Measurements from ENCODE around the gene LRRC1. TPM values are rescaled to one million over a fixed set of nuclear protein-coding genes. Genes with fewer than 3 reads are reported as not detected.

LRRC1 gene
- total and polyA plus RNA-seq, 3 experiments from 2014 or later: 1.6 to 2.5 (median 2.4) TPM

DNA sequence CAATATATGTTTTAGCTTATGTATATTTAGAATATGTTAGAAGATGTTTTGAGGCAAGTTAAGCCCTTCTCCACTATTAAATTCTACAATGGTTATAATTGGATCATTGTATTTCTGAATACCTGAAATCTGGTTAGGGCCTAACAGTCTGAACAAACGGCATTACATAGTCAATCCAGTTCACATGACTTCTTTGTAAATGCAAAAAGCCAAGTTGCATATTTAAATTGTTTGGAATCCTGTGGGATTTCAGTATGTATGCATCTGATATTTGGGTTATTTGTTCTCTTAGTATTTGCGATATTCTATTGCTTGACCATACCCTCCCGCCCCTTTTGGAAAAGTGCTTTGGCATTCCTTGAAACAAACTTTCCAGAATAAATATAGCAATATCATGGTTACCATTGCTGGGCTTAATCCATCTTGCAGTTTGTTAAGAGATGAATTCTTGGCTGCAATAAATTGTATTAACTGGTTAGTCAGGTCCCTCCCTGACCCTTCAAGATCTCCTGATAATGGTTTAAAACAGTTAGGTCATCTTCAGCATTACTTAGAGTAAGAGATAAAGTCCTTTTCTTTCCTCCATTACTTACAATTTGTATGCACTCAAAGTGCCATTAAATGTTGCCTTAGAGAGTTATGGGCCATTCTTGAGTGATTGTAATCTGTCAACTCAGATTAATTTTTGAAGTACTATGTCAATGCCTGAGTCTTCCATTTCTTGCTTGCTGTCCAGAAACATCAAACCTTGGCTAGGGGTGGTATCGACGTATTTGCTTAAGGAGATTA is 36.5 kb downstream of the LRRC1 start:
- Mint-ChIP-seq H3K36me3 (no peaks in the 10 kb centered on the region), H3K4me1 (peaks cover 0 to 4% (median 1%) of the 10 kb centered on the region in 3 donors), H3K27me3 (peaks cover 0 to 2% of the 10 kb centered on the region in 2 donors), H3K4me3 (no peak overlapping the region), H3K9me3 (no peaks in the 10 kb centered on the region), H3K27ac (no peak overlapping the region)
- no peaks in the 10 kb centered on the region for H3K27me3 ChIP-seq (ENCODE audit: insufficient read depth, low read length, poor library complexity, severe bottlenecking)
- no peaks in the 10 kb centered on the region for H3K9me3 ChIP-seq (ENCODE audit: low read length)
- H3K4me1 ChIP-seq (ENCODE audit: insufficient read depth, low read length): no peaks in the 10 kb centered on the region
- CTCF ChIA-PET: no interaction called here
- POLR2A ChIA-PET: no interaction called here
- no peak for DNase-seq
- no peak overlapping the region for H3K27ac ChIP-seq (ENCODE audit: low read depth, low read length)
- H3K36me3 ChIP-seq (ENCODE audit: insufficient read depth, low read length): no peaks in the 10 kb centered on the region
- H3K4me3 ChIP-seq (ENCODE audit: low read length): no peak overlapping the region

DNA sequence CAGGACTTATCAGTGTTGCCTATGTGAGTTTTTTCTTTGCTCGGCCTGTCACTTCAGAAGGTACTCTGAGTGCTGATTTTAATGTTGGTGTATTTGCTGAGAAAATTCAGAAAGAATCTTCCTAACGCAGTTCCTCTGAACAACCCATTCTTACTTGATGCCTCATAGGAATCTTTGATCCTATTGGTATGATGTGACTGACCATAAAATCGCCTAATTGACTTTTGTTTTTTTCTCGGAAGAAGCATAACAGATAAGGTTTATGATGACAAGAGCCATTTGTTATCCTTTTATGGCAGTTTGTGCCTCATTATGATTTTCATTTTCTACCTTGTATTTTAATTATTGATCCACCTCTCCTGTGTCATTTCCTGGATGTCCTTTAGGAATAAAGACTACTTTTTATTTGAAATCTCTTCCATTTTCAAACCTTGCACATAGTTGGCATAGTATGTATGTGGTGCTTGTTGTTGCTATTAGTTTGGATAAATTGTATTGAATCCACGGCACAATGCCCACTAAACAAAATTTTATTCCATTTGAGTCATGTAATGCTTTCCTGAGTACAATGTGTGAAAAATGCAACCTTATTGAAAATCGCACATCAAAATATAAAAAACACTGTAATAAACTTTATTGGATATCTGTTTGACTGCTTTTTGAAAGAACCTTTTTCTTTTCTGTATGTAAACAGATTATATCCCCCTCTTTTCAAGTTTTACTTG is 37.3 kb downstream of the LRRC1 start:
- Mint-ChIP-seq H3K27ac (no peak overlapping the region), H3K9me3 (no peaks in the 10 kb centered on the region), H3K27me3 (peaks cover 0 to 2% of the 10 kb centered on the region in 2 donors), H3K36me3 (no peaks in the 10 kb centered on the region), H3K4me3 (no peak overlapping the region), H3K4me1 (peaks cover 0 to 4% (median 1%) of the 10 kb centered on the region in 3 donors)
- ChIA-PET POLR2A (no interaction called here), CTCF (no interaction called here)
- no peak for DNase-seq
- Histone ChIP-seq H3K9me3 (ENCODE audit: low read length) (no peaks in the 10 kb centered on the region), H3K4me1 (ENCODE audit: insufficient read depth, low read length) (no peaks in the 10 kb centered on the region), H3K27me3 (ENCODE audit: insufficient read depth, low read length, poor library complexity, severe bottlenecking) (no peaks in the 10 kb centered on the region), H3K36me3 (ENCODE audit: insufficient read depth, low read length) (no peaks in the 10 kb centered on the region), H3K4me3 (ENCODE audit: low read length) (no peak overlapping the region), H3K27ac (ENCODE audit: low read depth, low read length) (no peak overlapping the region)

GRCh38 chr6:53833155-53833554 is 38.4 kb downstream of the LRRC1 start:
- POLR2A ChIA-PET: no interaction called here
- no peak overlapping the region for H3K4me3 Mint-ChIP-seq
- no peaks in the 10 kb centered on the region for H3K9me3 Mint-ChIP-seq

GRCh38 chr6:53834132-53834531 is 39.3 kb downstream of the LRRC1 start:
- H3K4me3 Mint-ChIP-seq: no peak overlapping the region
- Histone ChIP-seq H3K27me3 (ENCODE audit: insufficient read depth, low read length, poor library complexity, severe bottlenecking) (no peaks in the 10 kb centered on the region), H3K9me3 (ENCODE audit: low read length) (no peaks in the 10 kb centered on the region), H3K4me3 (ENCODE audit: low read length) (no peak overlapping the region), H3K36me3 (ENCODE audit: insufficient read depth, low read length) (no peaks in the 10 kb centered on the region), H3K27ac (ENCODE audit: low read depth, low read length) (no peak overlapping the region), H3K4me1 (ENCODE audit: insufficient read depth, low read length) (no peaks in the 10 kb centered on the region)
- no peaks in the 10 kb centered on the region for H3K27me3 Mint-ChIP-seq
- no peaks in the 10 kb centered on the region for H3K9me3 Mint-ChIP-seq
- POLR2A ChIA-PET: no interaction called here
- peaks cover 0 to 4% (median 0%) of the 10 kb centered on the region in 3 donors for H3K4me1 Mint-ChIP-seq
- no peak overlapping the region for H3K27ac Mint-ChIP-seq
- CTCF ChIA-PET: no interaction called here
- no peak for DNase-seq
- no peaks in the 10 kb centered on the region for H3K36me3 Mint-ChIP-seq

More at GRCh38 chr6:53833155-53833554, 38.4 kb downstream of the LRRC1 start:
- no peaks in the 10 kb centered on the region for H3K36me3 Mint-ChIP-seq
- no peaks in the 10 kb centered on the region for H3K4me1 ChIP-seq (ENCODE audit: insufficient read depth, low read length)
- H3K27ac Mint-ChIP-seq: no peak overlapping the region
- peaks cover 0 to 4% (median 1%) of the 10 kb centered on the region in 3 donors for H3K4me1 Mint-ChIP-seq
- no peak overlapping the region for H3K27ac ChIP-seq (ENCODE audit: low read depth, low read length)
- H3K4me3 ChIP-seq (ENCODE audit: low read length): no peak overlapping the region
- H3K27me3 ChIP-seq (ENCODE audit: insufficient read depth, low read length, poor library complexity, severe bottlenecking): no peaks in the 10 kb centered on the region
- no peaks in the 10 kb centered on the region for H3K27me3 Mint-ChIP-seq
- H3K36me3 ChIP-seq (ENCODE audit: insufficient read depth, low read length): no peaks in the 10 kb centered on the region
- no peaks in the 10 kb centered on the region for H3K9me3 ChIP-seq (ENCODE audit: low read length)
- CTCF ChIA-PET: no interaction called here
- DNase-seq: no peak

DNA sequence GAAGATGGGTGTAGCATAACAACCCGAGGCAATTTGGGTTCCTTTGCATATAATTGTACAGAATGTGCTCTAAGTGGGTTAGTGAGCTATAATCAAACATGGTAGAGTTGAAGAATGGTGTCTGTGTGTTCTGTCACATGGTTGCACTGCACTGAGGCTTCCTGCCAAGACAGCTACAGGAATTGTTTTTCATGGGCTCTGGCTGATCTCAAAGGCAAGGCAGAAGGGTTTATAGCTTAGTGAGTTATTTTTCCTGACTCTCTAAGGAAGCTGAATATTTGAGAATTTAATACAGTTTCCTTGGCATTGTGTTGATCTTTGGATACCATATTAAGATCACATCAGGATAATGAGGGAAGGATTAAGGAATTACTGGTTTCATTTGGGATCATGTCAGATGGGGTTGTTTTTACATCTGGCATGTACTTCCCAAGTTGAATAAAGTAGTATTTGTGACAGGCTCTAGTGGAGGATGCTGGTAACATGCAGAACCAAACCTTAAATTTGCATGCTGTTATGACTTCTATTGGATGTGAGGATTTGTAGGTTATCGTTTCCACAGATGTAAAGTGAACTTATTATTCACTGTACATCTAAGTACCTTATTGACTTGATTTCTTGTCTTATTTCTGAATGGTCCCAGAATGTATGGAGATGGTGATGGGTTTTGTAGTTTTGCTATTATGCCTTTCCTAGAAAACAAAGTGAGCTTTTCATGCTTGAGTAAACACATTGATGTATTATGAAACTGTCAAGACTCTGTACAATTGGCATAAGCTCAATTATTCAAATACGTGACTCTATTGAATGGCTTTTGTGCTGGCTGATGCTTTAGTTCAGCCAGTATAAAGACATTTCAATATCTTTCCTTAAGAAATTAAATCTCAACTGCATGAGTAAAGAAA is 43.3 kb downstream of the LRRC1 start:
- CTCF ChIA-PET: no interaction called here

GRCh38 chr6:53840027-53840426 is 45.2 kb downstream of the LRRC1 start:
- no peak overlapping the region for H3K27ac ChIP-seq (ENCODE audit: low read depth, low read length)
- Mint-ChIP-seq H3K9me3 (peaks cover 2 to 9% (median 7%) of the 10 kb centered on the region in 5 donors), H3K27ac (no peak overlapping the region), H3K4me1 (no peaks in the 10 kb centered on the region), H3K36me3 (peaks cover 2 to 39% (median 7%) of the 10 kb centered on the region in 3 donors), H3K27me3 (peaks cover 0 to 1% of the 10 kb centered on the region in 2 donors), H3K4me3 (no peak overlapping the region)
- H3K27me3 ChIP-seq (ENCODE audit: insufficient read depth, low read length, poor library complexity, severe bottlenecking): no peaks in the 10 kb centered on the region
- ChIA-PET POLR2A (no interaction called here), CTCF (no interaction called here)
- DNase-seq: no peak
- no peaks in the 10 kb centered on the region for H3K4me1 ChIP-seq (ENCODE audit: insufficient read depth, low read length)
- no peaks in the 10 kb centered on the region for H3K9me3 ChIP-seq (ENCODE audit: low read length)
- H3K4me3 ChIP-seq (ENCODE audit: low read length): no peak overlapping the region
- H3K36me3 ChIP-seq (ENCODE audit: insufficient read depth, low read length): no peaks in the 10 kb centered on the region

More for the DNA sequence above, 43.3 kb downstream of the LRRC1 start:
- Histone ChIP-seq H3K27me3 (ENCODE audit: insufficient read depth, low read length, poor library complexity, severe bottlenecking) (no peaks in the 10 kb centered on the region), H3K4me3 (ENCODE audit: low read length) (no peak overlapping the region), H3K9me3 (ENCODE audit: low read length) (no peaks in the 10 kb centered on the region), H3K4me1 (ENCODE audit: insufficient read depth, low read length) (no peaks in the 10 kb centered on the region), H3K27ac (ENCODE audit: low read depth, low read length) (no peak overlapping the region), H3K36me3 (ENCODE audit: insufficient read depth, low read length) (no peaks in the 10 kb centered on the region)
- no peaks in the 10 kb centered on the region for H3K4me1 Mint-ChIP-seq
- no peak overlapping the region for H3K27ac Mint-ChIP-seq
- peaks cover 2 to 28% (median 5%) of the 10 kb centered on the region in 3 donors for H3K36me3 Mint-ChIP-seq
- H3K9me3 Mint-ChIP-seq: peaks cover 2 to 9% (median 7%) of the 10 kb centered on the region in 5 donors
- H3K27me3 Mint-ChIP-seq: peaks cover 0 to 1% of the 10 kb centered on the region in 2 donors
- DNase-seq: no peak
- no peak overlapping the region for H3K4me3 Mint-ChIP-seq
- POLR2A ChIA-PET: no interaction called here

- no peaks in the 10 kb centered on the region for H3K4me1 ChIP-seq (ENCODE audit: insufficient read depth, low read length)
- no peaks in the 10 kb centered on the region for H3K36me3 ChIP-seq (ENCODE audit: insufficient read depth, low read length)
- H3K27ac ChIP-seq (ENCODE audit: low read depth, low read length): no peak overlapping the region
- H3K36me3 Mint-ChIP-seq: peaks cover 2 to 38% (median 7%) of the 10 kb centered on the region in 3 donors
- ChIA-PET POLR2A (no interaction called here), CTCF (no interaction called here)
- no peaks in the 10 kb centered on the region for H3K9me3 ChIP-seq (ENCODE audit: low read length)
- H3K27ac Mint-ChIP-seq: no peak overlapping the region
- no peak overlapping the region for H3K4me3 ChIP-seq (ENCODE audit: low read length)
- H3K4me1 Mint-ChIP-seq: no peaks in the 10 kb centered on the region
- no peak overlapping the region for H3K4me3 Mint-ChIP-seq
- no peaks in the 10 kb centered on the region for H3K27me3 ChIP-seq (ENCODE audit: insufficient read depth, low read length, poor library complexity, severe bottlenecking)
- peaks cover under 1 to 5% (median 2%) of the 10 kb centered on the region in 5 donors for H3K9me3 Mint-ChIP-seq
- DNase-seq: no peak
- peaks cover under 1 to 1% of the 10 kb centered on the region in 2 donors for H3K27me3 Mint-ChIP-seq
Observed at GRCh38 chr6:53845280-53846195, 50.7 kb downstream of the LRRC1 start.

All from CD8-positive, alpha-beta memory T cell (primary cell).